OCI-LY3 (cell line): ENCODE measurements around the gene METTL2A.
A peak's percentile ranks its signal among the peaks of the same experiment; 100 is the strongest.
"Not testable (repeated sequence)": the region's sequence is repeated elsewhere in the genome, so short reads cannot be mapped to it uniquely, and the experiment has no call there.

Source experiments
- H2AFZ ChIP-seq: fragments of 200-600, 300-600 bp; shearing (Covaris generic); 2 replicates; pipeline ENCODE4 v1.6.0; 2014; ENCODE audit warnings: antibody characterized with exemption, low read depth, low read length
- H3K27ac ChIP-seq: fragments of 200-600, 300-600 bp; sonication (generic); 2 replicates; pipeline ENCODE4 v1.5.1; 2014; ENCODE audit warnings: mild to moderate bottlenecking, low read length, moderate library complexity, mixed read lengths
- H3K27me3 ChIP-seq: fragments of 200-600, 300-600 bp; sonication (generic); 2 replicates; pipeline ENCODE4 v1.6.1; 2014; ENCODE audit warnings: low read depth, low read length, mixed read lengths
- H3K36me3 ChIP-seq: fragments of 200-600, 300-600 bp; sonication (generic); replicated peaks from 2 replicates; pipeline ENCODE3; 2014; ENCODE audit warnings: low read depth, low read length, mixed read lengths
- H3K4me1 ChIP-seq: fragments of 300-600, 200-600 bp; sonication (generic); 2 replicates; pipeline ENCODE4 v1.6.1; 2014; ENCODE audit warnings: low read length, mixed read lengths
- H3K4me2 ChIP-seq: fragments of 200-600, 300-600 bp; sonication (generic); 2 replicates; pipeline ENCODE4 v1.6.1; 2014; ENCODE audit warnings: low read length, mixed read lengths
- H3K4me3 ChIP-seq: fragments of 300-600, 200-600 bp; sonication (generic); 2 replicates; pipeline ENCODE4 v1.5.1; 2014; ENCODE audit warnings: antibody characterized with exemption, mild to moderate bottlenecking, low read length, moderate library complexity
- H3K79me2 ChIP-seq: fragments of 300-600, 200-600 bp; shearing (Covaris generic); 2 replicates; pipeline ENCODE4 v1.6.1; 2014; ENCODE audit warnings: mild to moderate bottlenecking, low read length, mixed read lengths
- H3K9ac ChIP-seq: fragments of 300-600, 200-600 bp; shearing (Covaris generic); 2 replicates; pipeline ENCODE4 v1.6.0; 2014; ENCODE audit warnings: mild to moderate bottlenecking, low read length, moderate library complexity
- H3K9me3 ChIP-seq: fragments of 200-600, 300-600 bp; shearing (Covaris generic); 2 replicates; pipeline ENCODE4 v1.6.1; 2014; ENCODE audit warnings: low read length, mixed read lengths; ENCODE audit not compliant: insufficient read depth
- H4K20me1 ChIP-seq: fragments of 200-600, 300-600 bp; sonication (generic); 2 replicates; pipeline ENCODE4 v1.6.1; 2016; ENCODE audit warnings: low read length, mixed read lengths; ENCODE audit not compliant: insufficient read depth
- EZH2phosphoT487 ChIP-seq: fragments of 200-600 bp; shearing (Covaris generic); IDR thresholded peaks from 2 replicates; pipeline ENCODE4 v1.6.1; 2018; ENCODE audit warnings: antibody characterized with exemption, mixed run types, low read depth
- TF ChIP-seq, protein P1 (sequence below): fragments of 200-600, 300-600 bp; sonication (generic); IDR thresholded peaks from 2 replicates; pipeline ENCODE4 v1.5.1; 2014; ENCODE audit warnings: antibody characterized with exemption, low read length, low read depth

The METTL2A gene

DNA sequence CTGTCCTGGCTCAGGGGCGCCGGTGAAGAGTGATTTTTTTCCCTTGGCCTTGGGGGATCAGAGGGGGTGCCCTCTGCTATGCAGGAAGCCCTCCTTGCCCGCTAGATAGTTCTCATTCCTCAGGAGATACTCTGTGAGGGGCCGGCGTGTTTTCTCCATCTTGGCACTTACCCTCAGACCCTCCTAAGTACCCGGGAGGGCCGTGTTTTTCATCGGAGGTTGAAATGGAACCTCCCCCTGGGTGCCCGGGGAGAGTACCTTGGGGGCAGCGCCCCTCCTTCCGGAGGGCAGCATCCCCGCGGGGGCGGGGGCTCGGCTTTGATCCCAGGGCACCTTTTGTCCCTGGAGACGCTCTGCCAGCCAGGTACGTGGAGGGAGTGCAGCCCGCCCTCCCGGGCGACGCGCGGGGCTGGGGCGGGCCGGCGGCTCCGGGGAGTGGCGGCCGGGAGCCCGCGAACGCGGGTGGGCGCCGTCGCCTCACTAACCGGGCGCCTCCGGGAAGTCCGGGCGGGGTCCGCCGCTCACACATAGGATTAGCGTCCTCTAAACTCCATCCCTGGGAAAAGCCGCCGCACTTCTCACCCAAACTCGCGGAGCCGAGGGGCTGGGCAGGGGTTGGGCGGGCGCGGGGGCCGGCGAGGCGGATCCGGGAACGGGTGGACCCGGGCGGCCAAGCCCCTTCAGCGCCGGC is 54.2 kb downstream of the METTL2A start:
- H3K4me1 ChIP-seq, result peaks cover 10% of the 10 kb centered on the region
- peak overlapping the region; percentile 88 for H3K4me3 ChIP-seq
- not testable (repeated sequence) for H2AFZ ChIP-seq, H4K20me1 ChIP-seq, H3K36me3 ChIP-seq, H3K27me3 ChIP-seq, H3K9me3 ChIP-seq
- H3K79me2 ChIP-seq, result peaks cover 58% of the 10 kb centered on the region
- peak overlapping the region; percentile 56 for H3K27ac ChIP-seq
- peak overlapping the region; percentile 87 for H3K4me2 ChIP-seq
- H3K9ac ChIP-seq, result peak overlapping the region; percentile 80

DNA sequence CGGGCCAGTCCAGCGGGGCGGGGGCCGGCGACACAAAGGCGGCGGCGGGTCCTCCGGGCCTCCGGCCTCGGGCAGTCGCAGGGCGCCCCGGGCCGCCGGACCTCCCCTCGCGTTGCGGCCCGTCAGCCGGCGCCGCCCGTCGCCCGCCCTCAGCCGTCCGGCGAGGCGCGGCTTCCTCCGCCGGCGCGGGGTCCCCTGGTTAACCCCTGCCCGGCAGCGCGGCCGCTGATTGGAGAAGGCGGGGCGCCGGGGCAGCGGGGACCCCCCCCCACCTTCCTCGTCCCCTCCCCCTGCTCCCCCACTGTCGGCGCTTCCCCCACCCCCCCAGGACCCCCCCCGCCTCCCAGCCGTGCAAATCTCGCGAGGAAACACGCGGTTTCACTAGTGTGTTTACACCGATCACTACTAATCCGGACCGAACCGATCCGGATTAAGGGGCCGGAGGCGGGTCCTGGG is 54.8 kb downstream of the METTL2A start, which contains the start of gene TLK2:
TLK2 (plus strand) TSS at position 402 of the 456 bp plus-strand sequence. CDS start 2,301 bp downstream, outside the sequence.
- H3K79me2 ChIP-seq, result peaks cover 64% of the 10 kb centered on the region
- H3K9ac ChIP-seq, result peak within 1 kb of the TSS; percentile 83
- H2AFZ ChIP-seq, result no peak within 1 kb of the TSS
- no peaks in the 10 kb centered on the region for H3K36me3 ChIP-seq
- no peak for TF ChIP-seq EZH2phosphoT487
- TF ChIP-seq, protein P1, sequence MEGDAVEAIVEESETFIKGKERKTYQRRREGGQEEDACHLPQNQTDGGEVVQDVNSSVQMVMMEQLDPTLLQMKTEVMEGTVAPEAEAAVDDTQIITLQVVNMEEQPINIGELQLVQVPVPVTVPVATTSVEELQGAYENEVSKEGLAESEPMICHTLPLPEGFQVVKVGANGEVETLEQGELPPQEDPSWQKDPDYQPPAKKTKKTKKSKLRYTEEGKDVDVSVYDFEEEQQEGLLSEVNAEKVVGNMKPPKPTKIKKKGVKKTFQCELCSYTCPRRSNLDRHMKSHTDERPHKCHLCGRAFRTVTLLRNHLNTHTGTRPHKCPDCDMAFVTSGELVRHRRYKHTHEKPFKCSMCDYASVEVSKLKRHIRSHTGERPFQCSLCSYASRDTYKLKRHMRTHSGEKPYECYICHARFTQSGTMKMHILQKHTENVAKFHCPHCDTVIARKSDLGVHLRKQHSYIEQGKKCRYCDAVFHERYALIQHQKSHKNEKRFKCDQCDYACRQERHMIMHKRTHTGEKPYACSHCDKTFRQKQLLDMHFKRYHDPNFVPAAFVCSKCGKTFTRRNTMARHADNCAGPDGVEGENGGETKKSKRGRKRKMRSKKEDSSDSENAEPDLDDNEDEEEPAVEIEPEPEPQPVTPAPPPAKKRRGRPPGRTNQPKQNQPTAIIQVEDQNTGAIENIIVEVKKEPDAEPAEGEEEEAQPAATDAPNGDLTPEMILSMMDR, result no peak
- no peaks in the 10 kb centered on the region for H3K9me3 ChIP-seq
- peaks cover 10% of the 10 kb centered on the region for H3K4me1 ChIP-seq
- H4K20me1 ChIP-seq, result 0 out of 2 replicates have a peak, but pooled peaks cover 2% of the 10 kb centered on the region
- H3K4me3 ChIP-seq, result peak within 1 kb of the TSS; percentile 88
- peak within 1 kb of the TSS; percentile 87 for H3K4me2 ChIP-seq
- no peaks in the 10 kb centered on the region for H3K27me3 ChIP-seq
- peak within 1 kb of the TSS; percentile 64 for H3K27ac ChIP-seq

DNA sequence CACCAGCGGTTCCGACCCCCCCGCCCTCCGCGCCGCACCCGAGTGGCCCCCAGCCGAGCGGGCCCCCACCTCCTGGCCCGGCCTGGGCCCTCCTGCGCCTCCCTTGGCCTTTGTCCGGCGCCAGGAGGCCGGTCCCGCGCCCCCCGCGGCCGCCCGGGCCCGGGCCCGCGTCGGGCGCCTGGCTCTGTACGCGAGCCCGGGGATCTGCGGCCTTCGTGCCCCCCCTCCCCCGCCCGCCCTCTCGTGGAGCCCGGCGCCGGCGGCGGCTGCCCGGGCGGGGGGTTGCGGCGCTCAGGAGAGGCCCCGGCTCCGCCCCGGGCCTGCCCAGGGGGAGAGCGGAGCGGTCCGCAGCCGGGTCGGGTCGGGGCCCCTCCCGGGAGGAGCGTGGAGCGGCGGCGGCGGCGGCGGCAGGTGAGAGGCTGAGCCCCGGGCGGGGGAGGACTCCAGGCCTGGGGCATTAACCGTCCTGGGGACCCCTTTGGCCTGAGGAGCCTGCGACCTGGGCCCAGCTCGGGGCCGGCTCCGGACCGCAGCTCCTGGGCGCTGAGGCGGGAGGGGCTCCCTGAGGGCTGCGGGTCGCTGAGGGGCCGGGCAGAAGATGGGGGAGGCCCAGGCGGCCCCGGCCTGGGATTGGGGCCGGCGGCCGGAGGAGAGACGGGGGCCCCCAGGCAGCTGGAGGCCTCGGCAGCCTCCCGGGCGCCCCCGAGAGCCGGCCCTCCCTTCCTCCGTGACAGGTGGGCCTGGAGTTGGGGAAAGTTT is 55.4 kb downstream of the METTL2A start:
- peaks cover 10% of the 10 kb centered on the region for H3K4me1 ChIP-seq
- H3K4me3 ChIP-seq, result peak overlapping the region; percentile 85
- H2AFZ ChIP-seq, H3K27me3 ChIP-seq, H4K20me1 ChIP-seq, H3K9me3 ChIP-seq, H3K36me3 ChIP-seq: not testable (repeated sequence)
- H3K27ac ChIP-seq, result peak overlapping the region; percentile 64
- H3K4me2 ChIP-seq, result peak overlapping the region; percentile 80
- peaks cover 70% of the 10 kb centered on the region for H3K79me2 ChIP-seq
- H3K9ac ChIP-seq, result peak overlapping the region; percentile 83

DNA sequence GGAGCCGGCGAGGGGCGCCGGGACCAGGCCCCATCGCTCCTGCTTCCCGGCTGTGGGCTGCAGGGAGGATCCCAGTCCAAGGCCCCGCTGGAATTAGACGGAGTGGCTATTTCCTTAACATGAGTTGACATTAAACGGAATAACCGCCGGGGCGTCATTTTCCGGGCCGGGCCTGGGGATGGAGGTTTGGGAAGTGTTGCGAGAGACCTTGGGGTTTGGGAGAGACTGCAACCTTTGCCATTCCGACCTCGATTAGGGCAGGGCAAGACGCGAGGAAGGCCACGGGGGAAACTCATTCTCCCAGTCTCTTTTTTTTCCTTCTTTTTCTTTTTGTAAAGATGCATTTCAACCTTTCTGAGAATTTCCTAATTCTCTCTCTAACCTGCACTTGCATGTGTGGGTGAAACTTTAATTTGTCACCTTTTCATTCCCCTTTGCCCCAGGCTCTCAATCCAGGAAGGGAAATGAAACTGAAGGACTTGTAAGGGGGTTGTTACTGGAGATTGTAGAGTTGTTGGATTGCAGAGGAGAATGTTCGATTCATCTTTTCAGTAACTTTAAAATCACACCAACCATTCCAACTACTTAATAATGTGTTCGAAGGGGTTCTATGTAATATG is 56.1 kb downstream of the METTL2A start:
- Histone ChIP-seq H3K4me3 (peak overlapping the region; percentile 85), H3K4me1 (peaks cover 10% of the 10 kb centered on the region), H3K9ac (peak overlapping the region; percentile 83), H3K4me2 (peak overlapping the region; percentile 80), H3K79me2 (peaks cover 73% of the 10 kb centered on the region), H3K27ac (peak overlapping the region; percentile 64)
- H3K9me3 ChIP-seq, H3K27me3 ChIP-seq, H2AFZ ChIP-seq, H4K20me1 ChIP-seq, H3K36me3 ChIP-seq: not testable (repeated sequence)

DNA sequence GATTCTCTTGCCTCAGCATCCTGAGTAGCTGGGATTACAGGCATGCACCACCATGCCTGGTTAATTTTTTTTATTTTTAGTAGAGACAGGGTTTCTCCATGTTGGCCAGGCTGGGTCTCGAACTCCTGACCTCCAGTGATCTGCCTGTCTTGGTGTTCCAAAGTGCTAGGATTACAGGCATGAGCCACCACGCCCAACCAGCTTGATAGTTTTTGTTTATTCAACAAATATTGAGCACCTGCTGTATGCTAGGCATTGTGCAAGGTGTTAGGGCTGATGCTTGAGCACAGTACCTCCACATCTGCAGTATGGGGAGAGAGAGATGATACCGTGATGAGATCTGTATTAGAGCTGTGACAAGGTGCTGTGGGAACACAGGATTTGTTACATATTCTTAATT is 58.9 kb downstream of the METTL2A start:
- H4K20me1 ChIP-seq, H3K27ac ChIP-seq, H3K27me3 ChIP-seq, H3K4me3 ChIP-seq, H3K9me3 ChIP-seq, H2AFZ ChIP-seq, H3K9ac ChIP-seq, H3K4me2 ChIP-seq, H3K4me1 ChIP-seq, H3K36me3 ChIP-seq: not testable (repeated sequence)
- H3K79me2 ChIP-seq, result peaks cover 86% of the 10 kb centered on the region

DNA sequence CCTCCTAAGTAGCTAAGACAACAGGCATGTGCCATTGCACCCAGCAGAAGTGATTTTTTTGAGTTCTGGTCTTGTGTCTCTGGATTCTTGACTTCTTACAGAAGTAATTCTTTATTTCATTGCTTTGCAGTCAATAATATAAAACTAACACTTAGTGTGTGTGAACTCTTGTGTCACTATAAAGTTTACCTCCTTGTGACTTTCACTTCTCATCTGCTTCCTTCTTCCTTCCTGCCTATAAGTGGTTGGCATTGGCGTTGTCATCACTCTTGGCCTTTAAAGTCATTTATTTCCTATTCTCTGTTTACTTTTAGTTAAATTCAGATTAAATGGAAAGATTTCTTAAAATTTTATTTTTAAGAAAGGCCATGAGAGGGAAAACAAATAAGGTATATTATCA is 67.3 kb downstream of the METTL2A start:
- not testable (repeated sequence) for H3K27ac ChIP-seq, H2AFZ ChIP-seq, H3K36me3 ChIP-seq, H3K4me1 ChIP-seq, H3K27me3 ChIP-seq, H3K9ac ChIP-seq, H3K9me3 ChIP-seq, H3K4me3 ChIP-seq, H3K4me2 ChIP-seq
- Histone ChIP-seq H3K79me2 (peaks cover 95% of the 10 kb centered on the region), H4K20me1 (peaks cover 21% of the 10 kb centered on the region)

DNA sequence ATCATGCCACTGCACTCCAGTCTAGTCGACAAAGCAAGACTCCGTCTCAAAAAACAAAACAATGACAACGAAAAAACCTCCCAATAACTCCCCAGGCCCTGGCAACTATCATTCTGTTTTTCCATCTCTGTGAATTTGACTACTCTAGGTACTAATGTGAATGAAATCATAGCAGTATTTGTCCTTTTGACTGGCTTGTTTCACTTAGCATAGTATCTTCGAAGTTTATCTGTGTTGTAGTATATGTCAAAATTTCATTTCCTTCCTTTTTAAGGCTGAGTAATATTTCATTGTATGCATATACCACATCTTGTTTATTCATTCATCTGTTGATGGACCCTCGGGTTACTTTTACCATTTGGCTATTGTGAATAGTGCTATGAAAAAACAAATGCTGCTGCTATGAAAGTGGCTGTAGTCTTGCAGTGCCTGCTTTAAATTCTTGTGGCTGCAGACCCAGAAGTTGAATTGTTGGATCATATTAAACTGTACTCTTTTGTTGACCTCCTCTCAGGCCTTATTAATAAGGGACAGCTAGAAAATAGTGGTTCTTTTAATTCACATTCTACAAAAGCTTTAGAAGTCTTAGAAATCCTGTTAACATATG is 69.5 kb downstream of the METTL2A start:
- H3K4me3 ChIP-seq, H3K4me1 ChIP-seq, H3K9me3 ChIP-seq, H3K27me3 ChIP-seq, H3K4me2 ChIP-seq, H2AFZ ChIP-seq, H3K9ac ChIP-seq, H3K27ac ChIP-seq, H3K36me3 ChIP-seq: not testable (repeated sequence)
- Histone ChIP-seq H4K20me1 (peaks cover 21% of the 10 kb centered on the region), H3K79me2 (peaks cover 95% of the 10 kb centered on the region)

DNA sequence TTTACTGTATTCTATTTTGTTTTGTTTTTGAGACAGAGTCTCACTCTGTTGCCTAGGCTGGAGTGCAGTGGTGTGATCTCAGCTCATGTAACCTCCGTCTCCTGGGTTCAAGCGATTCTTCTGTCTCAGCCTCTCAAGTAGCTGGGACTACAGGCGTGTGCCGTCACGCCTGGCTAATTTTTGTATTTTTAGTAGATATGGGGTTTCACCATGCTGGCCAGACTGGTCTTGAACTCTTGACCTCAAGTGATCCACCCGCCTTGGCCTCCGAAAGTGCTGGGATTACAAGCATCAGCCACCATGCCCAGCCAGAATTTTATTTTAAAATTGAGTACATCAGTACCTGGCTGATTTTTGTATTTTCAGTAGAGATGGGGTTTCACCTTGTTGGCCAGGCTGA is 70.4 kb downstream of the METTL2A start:
- not testable (repeated sequence) for H3K4me2 ChIP-seq, H3K36me3 ChIP-seq, H3K27ac ChIP-seq, H3K4me1 ChIP-seq, H3K9me3 ChIP-seq, H2AFZ ChIP-seq, H3K27me3 ChIP-seq, H3K4me3 ChIP-seq, H3K9ac ChIP-seq
- Histone ChIP-seq H3K79me2 (peaks cover 94% of the 10 kb centered on the region), H4K20me1 (peaks cover 26% of the 10 kb centered on the region)
